ENCODE results near the gene HOXA7.

The HOXA7 gene

GRCh38 chr7:27146491-27147198 lies 9.8 kb downstream of the HOXA7 start:
- DNase-seq, result no peak

- DNase-seq, result no peak
Observed at GRCh38 chr7:27145914-27146412, 10.5 kb downstream of the HOXA7 start.

DNA sequence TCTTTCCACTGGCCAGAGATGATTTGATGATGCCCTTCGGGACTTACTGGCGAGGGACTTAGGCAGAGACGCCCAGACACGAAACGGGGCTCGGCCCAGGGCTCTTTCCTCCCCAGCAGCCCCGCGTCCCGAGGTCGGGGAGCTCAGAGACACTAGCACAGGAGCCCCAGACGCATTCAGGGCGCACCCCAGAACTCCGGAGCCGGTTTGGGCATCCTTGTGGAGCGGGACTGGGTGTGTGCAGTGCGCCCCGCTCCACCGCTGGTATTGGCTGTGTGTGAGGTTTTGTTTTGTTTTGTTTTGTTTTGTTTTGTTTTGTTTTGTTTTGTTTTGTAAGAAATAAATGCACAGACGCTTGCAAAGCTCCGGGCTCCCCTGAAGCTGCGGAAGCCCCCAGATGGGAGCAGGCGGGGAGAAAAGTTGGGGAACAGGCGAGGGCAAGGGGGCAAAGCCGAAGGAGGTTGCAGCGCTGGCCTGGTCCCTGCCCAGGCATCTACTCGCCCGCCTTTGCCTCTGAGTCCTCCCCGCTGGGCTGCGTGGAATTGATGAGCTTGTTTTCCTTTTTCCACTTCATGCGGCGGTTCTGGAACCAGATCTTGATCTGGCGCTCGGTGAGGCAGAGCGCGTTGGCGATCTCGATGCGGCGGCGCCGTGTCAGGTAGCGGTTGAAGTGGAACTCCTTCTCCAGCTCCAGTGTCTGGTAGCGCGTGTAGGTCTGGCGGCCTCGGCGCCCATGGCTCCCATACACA lies 11.1 kb downstream of the HOXA7 start:
- DNase-seq, result no peak

DNA sequence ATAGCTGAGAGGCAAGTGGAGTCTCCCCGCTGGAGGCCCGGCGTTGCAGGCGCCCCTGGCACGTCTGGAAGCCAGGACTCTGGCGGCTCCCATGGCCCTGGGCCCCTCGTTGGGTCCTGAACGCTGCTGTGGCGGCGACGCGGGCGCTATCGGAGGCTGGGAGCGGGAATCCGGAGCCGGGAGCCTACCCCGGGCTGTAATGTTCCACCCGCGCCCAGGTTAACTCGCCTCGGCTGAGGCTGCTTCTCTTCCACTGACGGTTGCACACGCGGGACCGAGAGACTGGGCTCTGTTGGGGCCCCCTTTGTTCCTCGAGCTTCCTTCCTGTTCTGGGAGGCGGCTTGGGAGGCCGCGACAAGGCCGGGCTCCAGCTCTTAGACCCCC lies 11.7 kb downstream of the HOXA7 start:
- DNase-seq, result no peak

DNA sequence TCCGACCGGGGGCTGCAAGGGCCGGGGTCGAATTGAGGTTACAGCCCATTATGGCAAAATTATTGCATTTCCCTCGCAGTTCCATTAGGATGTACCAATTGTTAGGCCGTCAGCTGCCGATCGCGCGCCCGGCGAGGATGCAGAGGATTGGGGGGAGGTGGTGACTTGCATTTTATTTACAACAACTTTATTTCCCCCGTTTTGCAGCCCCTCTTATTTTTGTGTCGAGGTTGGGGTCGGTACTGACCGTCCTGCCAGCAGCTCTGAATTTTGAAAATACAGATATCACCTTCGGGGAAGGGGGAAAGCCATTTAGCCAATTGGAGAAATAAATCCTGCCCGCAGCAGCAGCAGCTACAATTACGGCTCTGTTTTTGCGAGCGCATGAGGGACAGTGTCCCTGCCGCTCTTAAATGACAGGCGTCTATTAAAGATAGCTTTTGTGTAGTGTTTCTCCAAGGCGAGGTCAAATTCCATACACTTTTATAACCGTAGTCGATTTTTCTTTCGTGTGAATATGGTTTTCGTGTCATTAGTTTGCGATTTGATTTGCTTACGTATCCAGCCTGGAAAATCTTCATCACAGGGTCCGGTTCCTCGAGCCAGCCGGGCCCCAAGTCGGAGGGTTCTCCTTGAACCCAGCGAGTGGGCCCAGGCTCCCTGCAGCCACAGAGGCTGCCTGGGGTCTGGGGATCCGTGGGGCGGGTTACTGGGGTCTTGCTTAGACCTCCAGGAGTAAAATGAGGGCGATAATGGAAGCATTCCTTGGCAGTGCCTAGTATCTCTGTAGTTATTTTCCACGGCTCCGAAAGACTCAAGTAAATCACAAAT lies 12.3 kb downstream of the HOXA7 start:
- no peak for DNase-seq

GRCh38 chr7:27143023-27143949 lies 13.2 kb downstream of the HOXA7 start, which contains the start of gene HOXA5:
HOXA5 (minus strand) TSS chr7:27143681; CDS start chr7:27143607, 74 bp downstream.
- no peak for DNase-seq

GRCh38 chr7:27142580-27143022 lies 13.9 kb downstream of the HOXA7 start:
- no peak for DNase-seq

DNA sequence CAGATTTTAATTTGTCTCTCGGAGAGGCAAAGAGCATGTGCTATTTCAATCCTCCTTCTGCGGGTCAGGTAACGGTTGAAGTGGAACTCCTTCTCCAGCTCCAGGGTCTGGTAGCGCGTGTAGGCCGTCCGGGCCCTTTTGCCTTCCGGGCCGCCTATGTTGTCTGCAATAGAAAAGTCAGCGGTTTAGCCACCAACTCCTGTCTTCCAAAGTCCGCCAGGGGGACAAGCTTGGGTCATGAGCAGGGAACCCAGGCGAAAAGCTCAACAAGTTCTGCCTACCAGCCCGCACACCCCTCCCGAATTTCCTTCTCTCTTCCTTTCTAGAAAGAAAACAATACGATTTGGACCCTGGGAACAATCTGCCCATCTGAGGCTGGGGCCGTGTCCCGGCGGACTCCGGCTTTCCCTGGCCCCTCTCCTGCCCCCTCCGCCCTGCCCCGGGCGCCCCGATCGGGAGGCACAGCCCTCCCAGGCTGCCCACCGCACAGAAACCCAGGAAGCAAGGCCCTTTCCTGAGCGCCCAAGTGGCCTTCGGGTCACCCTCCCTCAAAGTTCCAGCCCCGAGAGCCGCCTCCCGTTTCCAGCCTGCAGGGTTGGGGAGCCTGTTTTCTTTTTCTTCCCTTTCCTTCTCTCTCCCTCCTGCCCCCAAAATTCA lies 14.4 kb downstream of the HOXA7 start:
- DNase-seq, result no peak

DNA sequence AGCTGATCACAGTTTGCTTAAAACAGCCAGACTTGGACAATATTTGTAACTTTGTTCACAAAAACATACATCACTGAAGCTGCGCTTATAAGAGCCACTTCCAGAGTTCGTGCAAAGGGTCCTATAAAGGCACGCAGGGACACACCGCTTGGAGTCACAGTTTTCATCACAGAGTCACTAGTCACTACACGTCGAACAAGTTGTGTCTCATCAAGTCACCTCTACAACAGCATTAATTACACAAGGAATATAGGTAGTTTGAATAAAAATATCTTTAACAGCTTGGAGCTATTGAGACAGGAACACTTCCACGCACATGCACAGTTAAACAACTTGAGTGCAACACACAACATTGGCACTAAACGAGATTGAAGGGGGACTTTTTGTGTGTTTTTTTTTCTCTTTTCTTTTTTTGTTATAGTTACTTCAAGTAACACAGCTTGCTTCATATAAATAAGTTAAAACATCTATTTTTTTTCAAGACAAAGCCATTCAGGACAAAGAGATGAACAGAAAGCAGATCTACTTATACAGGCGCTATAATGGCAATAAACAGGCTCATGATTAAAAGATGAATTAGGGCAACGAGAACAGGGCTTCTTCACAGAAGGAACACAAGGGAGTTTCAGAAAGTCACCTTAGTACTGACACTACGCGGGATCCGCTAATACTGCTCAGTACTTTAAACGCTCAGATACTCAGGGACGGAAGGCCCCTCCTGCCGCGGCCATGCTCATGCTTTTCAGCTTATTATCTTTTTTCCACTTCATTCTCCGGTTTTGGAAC lies 15.1 kb downstream of the HOXA7 start:
- DNase-seq, result no peak

- DNase-seq, result no peak
Observed at GRCh38 chr7:27140126-27140857, 16.2 kb downstream of the HOXA7 start.

- no peak for DNase-seq
Observed at GRCh38 chr7:27139334-27140125, 16.9 kb downstream of the HOXA7 start.

DNA sequence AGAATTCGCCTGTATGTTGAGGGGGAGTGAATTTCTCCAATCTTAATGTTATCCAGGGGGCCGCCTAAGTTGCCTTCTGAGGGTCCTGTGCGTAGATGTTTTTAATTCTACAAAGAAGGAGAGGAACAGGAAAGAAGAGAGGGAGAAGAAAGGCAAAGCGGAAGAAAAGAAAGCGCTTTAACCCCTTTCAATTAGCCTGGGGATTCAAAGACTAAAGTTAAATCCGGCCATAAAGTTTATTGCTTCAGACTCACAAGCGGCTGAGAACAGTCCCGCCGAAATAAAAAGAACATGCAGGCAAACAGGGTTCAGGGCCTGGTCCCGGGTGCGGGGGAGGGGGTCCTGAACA lies 17.5 kb downstream of the HOXA7 start:
- DNase-seq, result no peak

GRCh38 chr7:27138472-27138871 lies 18.0 kb downstream of the HOXA7 start:
- DNase-seq, result no peak

DNA sequence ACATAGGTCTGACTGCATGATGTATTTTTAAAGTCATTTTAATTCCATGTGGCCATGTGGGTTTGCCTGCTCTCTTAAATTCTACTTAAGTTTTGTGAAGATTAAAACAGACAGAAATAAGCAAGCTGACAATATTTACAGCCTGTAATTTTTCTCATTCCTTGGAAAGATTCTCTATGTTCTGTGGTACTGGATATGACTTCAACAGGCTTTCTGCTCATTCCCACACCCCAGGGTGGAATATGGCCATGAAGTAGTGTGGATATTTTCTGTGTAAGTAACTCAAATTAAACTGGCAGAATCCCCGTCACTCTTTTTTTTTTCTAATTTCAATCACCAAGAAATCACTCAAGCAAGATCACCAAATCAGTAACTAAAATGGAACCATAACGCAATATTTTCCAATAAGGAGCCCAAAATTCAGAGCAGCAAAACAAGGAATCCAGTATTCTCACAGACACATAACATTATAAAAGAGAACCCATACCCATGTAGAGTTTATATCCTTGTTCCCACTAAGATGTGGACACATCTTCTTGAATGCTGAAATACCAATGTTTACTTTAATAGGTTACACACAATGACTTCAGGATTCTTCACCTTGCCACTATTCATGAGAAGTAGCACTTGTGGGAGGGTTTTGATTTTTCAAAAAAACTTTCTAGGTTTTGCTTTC lies 18.7 kb downstream of the HOXA7 start:
- DNase-seq, result no peak

- no peak for DNase-seq
Observed at GRCh38 chr7:27134392-27134791, 22.1 kb downstream of the HOXA7 start.

- no peak for DNase-seq
Observed at GRCh38 chr7:27133409-27134231, 22.9 kb downstream of the HOXA7 start.

- no peak for DNase-seq
Observed at GRCh38 chr7:27132978-27133377, 23.5 kb downstream of the HOXA7 start.

DNA sequence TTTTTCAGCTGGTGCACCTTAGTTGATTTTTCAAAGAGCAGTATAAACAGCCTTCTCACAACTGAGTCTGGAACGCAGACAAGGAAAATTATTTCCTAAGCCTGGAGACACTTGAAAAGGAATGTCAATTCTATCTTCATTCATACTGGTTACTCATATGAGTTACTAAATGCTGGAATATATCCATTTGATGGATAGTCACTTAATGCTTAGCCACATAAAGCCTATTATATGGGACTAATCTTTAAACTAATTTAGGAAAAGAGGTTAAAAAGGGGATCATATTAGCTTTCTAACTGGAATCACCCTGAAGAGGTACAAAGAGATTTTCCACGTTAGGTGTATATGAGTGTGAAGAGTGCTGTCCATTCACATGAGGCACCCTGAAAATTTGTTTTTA lies 24.3 kb downstream of the HOXA7 start:
- no peak for DNase-seq
